GM18505 (cell line): ENCODE data around the gene STOML2.
"Not testable (repeated sequence)": the region's sequence is repeated elsewhere in the genome, so short reads cannot be mapped to it uniquely, and the experiment has no call there.

Experiments used
- ATAC-seq: cut with Tn5 transposase; IDR thresholded peaks from one replicate; pipeline ENCODE4 v1.9.1; 2021; ENCODE audit not compliant: unreplicated experiment
- POLR2A ChIP-seq: IDR thresholded peaks from 4 replicates; pipeline ENCODE4 v1.6.1; 2011; ENCODE audit warnings: borderline replicate concordance; ENCODE audit not compliant: insufficient read depth, insufficient read length; ENCODE audit errors: extremely low read depth

Gene STOML2

GRCh38 chr9:35102769-35103659 lies at the start of gene STOML2:
Gene STOML2 (minus strand): TSS chr9:35103131. CDS start chr9:35103094, 37 bp downstream.
- peak; percentile 86 for ATAC-seq
- TF ChIP-seq POLR2A, result peak; percentile 81

GRCh38 chr9:35147941-35148563 lies 45.1 kb upstream of the STOML2 start:
- ATAC-seq, result not testable (repeated sequence)

GRCh38 chr9:35142037-35142436 lies 39.1 kb upstream of the STOML2 start:
- TF ChIP-seq POLR2A, result no peak
- no peak for ATAC-seq

DNA sequence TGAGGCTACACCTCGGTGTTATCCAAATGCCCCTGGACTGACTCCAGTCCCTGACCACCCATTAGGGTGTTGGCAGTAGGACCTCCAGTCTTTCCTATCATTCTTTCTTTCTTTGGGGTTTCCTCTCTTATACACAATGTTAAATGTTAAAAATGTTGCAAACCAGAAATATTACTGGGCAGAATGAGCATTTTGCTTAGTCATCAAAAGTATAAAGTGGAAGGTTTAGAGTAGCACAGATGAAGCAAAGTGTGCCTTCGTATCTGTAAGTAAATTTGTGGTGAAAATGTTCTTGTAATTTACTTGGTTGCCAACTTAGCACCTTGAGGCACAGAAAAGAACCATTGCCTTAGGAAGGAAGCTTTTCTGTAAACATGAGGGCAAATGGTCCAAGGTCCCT lies 37.2 kb upstream of the STOML2 start:
- no peak for TF ChIP-seq POLR2A
- ATAC-seq, result no peak

GRCh38 chr9:35136866-35137265 lies 33.9 kb upstream of the STOML2 start:
- ATAC-seq, result no peak
- no peak for TF ChIP-seq POLR2A

DNA sequence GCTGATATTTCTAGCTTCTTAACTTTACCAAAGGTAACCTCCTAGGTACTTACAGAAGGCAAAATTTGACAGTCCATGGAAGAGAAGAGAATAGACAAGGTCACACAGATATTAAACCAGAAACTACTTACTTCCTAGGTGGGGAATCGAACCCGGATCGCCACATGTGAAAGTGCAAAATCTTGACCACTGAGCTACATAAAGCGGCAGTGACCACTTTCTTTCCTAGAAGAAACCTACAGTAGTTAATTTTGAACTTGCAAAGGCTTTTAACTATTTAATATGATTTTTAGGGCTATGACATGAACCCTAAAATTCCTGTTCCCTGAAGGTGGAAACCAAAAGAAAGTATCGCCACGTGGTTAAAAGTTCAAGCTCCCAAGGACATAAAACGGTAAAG lies 33.1 kb upstream of the STOML2 start:
- no peak for ATAC-seq
- TF ChIP-seq POLR2A, result no peak

DNA sequence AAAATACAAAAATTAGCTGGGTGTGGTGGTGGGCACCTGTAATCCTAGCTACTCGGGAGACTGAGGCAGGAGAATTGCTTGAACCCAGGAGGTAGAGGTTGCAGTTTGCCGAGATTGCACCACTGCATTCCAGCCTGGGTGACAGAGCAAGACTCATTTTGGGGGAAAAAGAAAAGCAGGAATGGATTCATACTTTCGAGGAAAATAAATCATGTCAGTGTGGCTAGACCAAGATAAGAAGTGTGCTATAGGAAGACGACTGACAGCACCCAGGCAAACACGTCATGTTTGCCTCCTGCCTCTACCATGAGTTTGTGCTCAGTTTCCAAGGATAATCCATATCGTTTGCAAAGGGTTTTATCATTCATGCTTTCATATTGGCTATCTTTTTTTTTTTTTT lies 32.0 kb upstream of the STOML2 start:
- ATAC-seq, result no peak
- TF ChIP-seq POLR2A, result no peak

GRCh38 chr9:35116898-35117551 lies 14.1 kb upstream of the STOML2 start:
- ATAC-seq, result peak; percentile 37
- no peak for TF ChIP-seq POLR2A

- TF ChIP-seq POLR2A, result no peak
- no peak for ATAC-seq
These were observed 13.6 kb upstream of the STOML2 start for GRCh38 chr9:35116539-35116897.

GRCh38 chr9:35115680-35116538 lies 13.0 kb upstream of the STOML2 start, which contains the start of gene ATOSB:
Gene ATOSB (minus strand): TSS chr9:35115862. CDS start chr9:35108274, 7,588 bp downstream.
- peak; percentile 56 for TF ChIP-seq POLR2A
- ATAC-seq, result peak; percentile 52

- ATAC-seq, result no peak
These were observed 12.1 kb upstream of the STOML2 start for GRCh38 chr9:35114840-35115628.

DNA sequence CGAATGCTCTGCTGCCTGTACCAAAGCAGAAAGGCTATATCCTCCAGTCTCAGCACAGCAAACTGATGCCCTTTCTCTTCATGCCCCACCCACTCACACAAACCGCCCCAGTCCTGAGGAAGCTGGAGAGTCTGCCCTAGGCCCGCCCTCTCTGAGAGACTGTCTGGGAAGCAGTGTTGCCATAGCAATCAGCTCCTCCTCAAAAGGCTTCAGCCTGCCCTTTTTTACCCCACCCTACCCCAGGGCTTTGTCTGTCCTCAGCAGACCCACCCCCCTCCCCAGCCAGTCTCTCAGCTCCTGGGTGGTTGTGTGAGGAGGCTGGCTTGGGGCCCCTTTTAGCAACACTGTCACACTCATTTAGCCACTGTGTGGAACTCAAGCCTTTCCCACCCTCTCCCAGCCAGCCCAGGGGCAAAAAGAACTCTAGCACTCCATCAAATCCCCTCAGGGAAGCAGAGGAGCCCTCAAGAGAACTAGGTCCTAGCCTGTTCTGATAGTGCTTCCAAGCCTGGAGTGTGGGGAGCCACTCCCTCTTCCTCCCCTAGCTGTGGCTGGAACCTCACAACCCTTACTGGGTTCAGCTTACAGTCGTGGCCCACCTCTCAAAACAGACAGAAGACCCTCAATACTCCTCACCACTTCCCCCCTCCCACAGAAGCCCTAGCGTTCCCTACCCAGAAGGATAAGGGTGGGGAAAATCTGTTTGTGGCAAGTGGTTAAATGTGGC lies 11.3 kb upstream of the STOML2 start:
- TF ChIP-seq POLR2A, result no peak
- no peak for ATAC-seq

More at GRCh38 chr9:35114840-35115628, 12.1 kb upstream of the STOML2 start:
- no peak for TF ChIP-seq POLR2A
